HAP-1 (cell line): ENCODE results near the gene IRF3.

Source experiments
- DNase-seq, 2 experiments: peaks; one replicate each; pipeline ENCODE4 v3.0.0-alpha.2; 2016 to 2020; ENCODE audit warnings: low spot score in 2 of 2
- H3K27me3 ChIP-seq: fragments of 250-450 bp; sonication (Bioruptor Pico); 2 replicates; pipeline ENCODE4 v1.5.1; 2020; ENCODE audit warnings: low read depth, mild to moderate bottlenecking, moderate library complexity
- H3K36me3 ChIP-seq: fragments of 250-450 bp; sonication (Bioruptor Pico); replicated peaks from 2 replicates; pipeline ENCODE4 v1.5.1; 2020; ENCODE audit warnings: mild to moderate bottlenecking
- H3K4me1 ChIP-seq: fragments of 250-450 bp; sonication (Bioruptor Pico); 2 replicates; pipeline ENCODE4 v1.5.1; 2020; ENCODE audit warnings: mild to moderate bottlenecking
- H3K4me3 ChIP-seq: fragments of 250-450 bp; sonication (Bioruptor Pico); 2 replicates; pipeline ENCODE4 v1.5.1; 2020; ENCODE audit warnings: mild to moderate bottlenecking, moderate library complexity
- H3K9me3 ChIP-seq: fragments of 250-450 bp; sonication (Bioruptor Pico); 2 replicates; pipeline ENCODE4 v1.5.1; 2020; ENCODE audit warnings: mild to moderate bottlenecking, moderate library complexity
- in situ Hi-C: fragments of 300-500 bp; cut with MboI; formaldehyde crosslinking; loops from 3 replicates; pipeline ENCODE4 v1.14.3; 2020; ENCODE audit warnings: low sequenced_read_pairs, inconsistent platforms, mixed read lengths

Gene IRF3

GRCh38 chr19:49683814-49684250 lies 18.2 kb upstream of the IRF3 start:
- Histone ChIP-seq H3K27me3 (no peaks in the 10 kb centered on the region), H3K4me3 (no peak overlapping the region), H3K36me3 (peaks cover 61% of the 10 kb centered on the region), H3K4me1 (peaks cover 16% of the 10 kb centered on the region), H3K9me3 (no peaks in the 10 kb centered on the region)
- in situ Hi-C loops, result loop anchor here (5.0 kb wide), 1 partner anchor 187 kb away; the partner anchor contains the start of gene RPS11
- DNase-seq, result no peak

DNA sequence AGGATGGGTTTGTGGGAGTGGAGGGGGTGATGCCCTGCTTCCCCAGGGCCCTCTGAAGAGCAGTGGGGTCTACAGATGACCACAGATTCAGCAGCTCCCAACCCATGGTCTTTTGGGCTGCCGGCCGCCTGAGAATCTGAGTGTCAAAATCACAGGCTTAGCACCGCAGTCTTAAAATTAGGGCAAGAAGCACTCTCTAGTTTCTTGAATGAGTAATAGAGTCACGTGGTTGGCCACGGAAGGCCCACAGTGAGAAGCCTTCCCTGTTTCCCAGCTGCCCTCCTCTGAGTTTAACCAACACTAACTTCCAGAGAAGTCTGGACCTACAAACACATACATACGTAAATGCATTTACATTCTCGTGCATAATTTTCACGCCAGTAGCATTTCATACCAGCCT lies 16.6 kb upstream of the IRF3 start:
- H3K36me3 ChIP-seq, result peaks cover 53% of the 10 kb centered on the region
- no peaks in the 10 kb centered on the region for H3K9me3 ChIP-seq
- H3K4me1 ChIP-seq, result peaks cover 18% of the 10 kb centered on the region
- in situ Hi-C loops, result loop anchor here (5.0 kb wide), 1 partner anchor 185 kb away; the partner anchor contains the start of gene RPS11
- H3K4me3 ChIP-seq, result no peak overlapping the region
- H3K27me3 ChIP-seq, result no peaks in the 10 kb centered on the region
- DNase-seq, result no peak

- no peak for DNase-seq
- Histone ChIP-seq H3K36me3 (peaks cover 53% of the 10 kb centered on the region), H3K4me1 (peaks cover 18% of the 10 kb centered on the region), H3K9me3 (no peaks in the 10 kb centered on the region), H3K27me3 (no peaks in the 10 kb centered on the region), H3K4me3 (no peak overlapping the region)
- in situ Hi-C loops, result loop anchor here (5.0 kb wide), 1 partner anchor 185 kb away; the partner anchor contains the start of gene RPS11
Observed at GRCh38 chr19:49681830-49682229, 16.2 kb upstream of the IRF3 start.

GRCh38 chr19:49680421-49681351 lies 15.0 kb upstream of the IRF3 start:
- H3K4me1 ChIP-seq, result peaks cover 23% of the 10 kb centered on the region
- no peak overlapping the region for H3K4me3 ChIP-seq
- in situ Hi-C loops, result loop anchor here (5.0 kb wide), 1 partner anchor 183 kb away; the partner anchor contains the start of gene RPS11
- H3K27me3 ChIP-seq, result no peaks in the 10 kb centered on the region
- H3K9me3 ChIP-seq, result no peaks in the 10 kb centered on the region
- DNase-seq, result peak; percentile 82 to 97
- H3K36me3 ChIP-seq, result peaks cover 45% of the 10 kb centered on the region

- no peaks in the 10 kb centered on the region for H3K9me3 ChIP-seq
- in situ Hi-C loops, result loop anchor here (5.0 to 10.0 kb wide), 2 partner anchors 85 to 183 kb away; partner anchors contain the start of genes PRR12 and RPS11
- no peak overlapping the region for H3K4me3 ChIP-seq
- H3K36me3 ChIP-seq, result peaks cover 39% of the 10 kb centered on the region
- no peak for DNase-seq
- H3K4me1 ChIP-seq, result peaks cover 23% of the 10 kb centered on the region
- no peaks in the 10 kb centered on the region for H3K27me3 ChIP-seq
Observed at GRCh38 chr19:49679771-49680413, 14.2 kb upstream of the IRF3 start.

GRCh38 chr19:49678985-49679770 lies 13.5 kb upstream of the IRF3 start:
- H3K4me1 ChIP-seq, result peaks cover 23% of the 10 kb centered on the region
- no peak for DNase-seq
- H3K36me3 ChIP-seq, result peaks cover 32% of the 10 kb centered on the region
- no peaks in the 10 kb centered on the region for H3K9me3 ChIP-seq
- no peaks in the 10 kb centered on the region for H3K27me3 ChIP-seq
- peak overlapping the region; percentile 96; the same call in 1 of the 2 replicates for H3K4me3 ChIP-seq
- in situ Hi-C loops, result loop anchor here (10.0 kb wide), 1 partner anchor 84 kb away; the partner anchor contains the start of gene PRR12

- Histone ChIP-seq H3K4me1 (peaks cover 23% of the 10 kb centered on the region), H3K36me3 (peaks cover 23% of the 10 kb centered on the region), H3K9me3 (no peaks in the 10 kb centered on the region), H3K27me3 (no peaks in the 10 kb centered on the region), H3K4me3 (peak overlapping the region; percentile 96)
- in situ Hi-C loops, result loop anchor here (10.0 kb wide), 1 partner anchor 83 kb away; the partner anchor contains the start of gene PRR12
- peak; percentile 68 to 92 for DNase-seq
Observed at GRCh38 chr19:49677901-49678674, 12.4 kb upstream of the IRF3 start.

DNA sequence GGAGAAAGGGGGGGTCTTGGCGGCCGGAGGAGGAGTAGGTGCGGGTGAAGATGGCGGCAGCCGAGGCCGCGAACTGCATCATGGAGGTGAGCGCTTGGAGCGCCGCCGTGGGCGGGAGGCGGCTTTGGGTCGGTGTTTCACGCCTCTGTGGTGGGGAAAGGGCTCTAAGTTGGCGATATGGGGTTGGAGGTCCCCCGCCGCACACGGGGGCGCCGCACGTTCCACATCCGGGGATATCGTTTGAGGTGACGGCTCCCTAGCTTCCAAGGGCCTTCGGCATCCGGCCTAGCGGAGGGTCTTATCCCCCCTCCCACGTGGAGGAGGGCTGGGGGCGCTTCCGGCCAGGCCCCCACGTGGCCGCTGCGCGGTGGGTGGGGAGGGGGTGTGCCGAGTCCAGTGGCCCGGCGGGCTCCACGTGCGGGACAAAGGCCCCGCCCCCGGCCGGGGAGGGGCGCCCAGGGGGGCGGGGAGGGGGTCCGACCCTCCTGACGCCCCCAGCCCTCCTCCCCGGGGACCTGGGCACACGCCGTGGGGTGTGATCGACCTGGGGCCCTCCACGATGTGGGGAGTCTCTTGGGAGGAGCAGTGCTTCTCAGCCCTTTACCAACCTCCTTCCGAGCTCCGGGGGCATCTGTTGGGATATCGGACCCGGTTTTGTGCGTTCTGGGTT lies 11.7 kb upstream of the IRF3 start, which contains the start of gene PRMT1:
Gene PRMT1, plus strand, starts transcription at position 41 of the 670 bp plus-strand sequence. Its CDS starts 10 bp downstream, at position 51.
- in situ Hi-C loops, result loop anchor here (10.0 kb wide), 1 partner anchor 83 kb away; the partner anchor contains the start of gene PRR12
- Histone ChIP-seq H3K27me3 (no peaks in the 10 kb centered on the region), H3K9me3 (no peaks in the 10 kb centered on the region), H3K4me3 (peak within 1 kb of the TSS; percentile 96), H3K36me3 (peaks cover 16% of the 10 kb centered on the region), H3K4me1 (peaks cover 23% of the 10 kb centered on the region)
- DNase-seq, result peak in 1 of 2 experiments; percentile 76

GRCh38 chr19:49676784-49677230 lies 11.2 kb upstream of the IRF3 start:
- in situ Hi-C loops, result loop anchor here (10.0 kb wide), 1 partner anchor 82 kb away; the partner anchor contains the start of gene PRR12
- Histone ChIP-seq H3K4me3 (peak overlapping the region; percentile 96), H3K36me3 (peaks cover 12% of the 10 kb centered on the region), H3K27me3 (no peaks in the 10 kb centered on the region), H3K9me3 (no peaks in the 10 kb centered on the region), H3K4me1 (peaks cover 28% of the 10 kb centered on the region)
- peak; percentile 97 to 100 for DNase-seq

- Histone ChIP-seq H3K9me3 (no peaks in the 10 kb centered on the region), H3K27me3 (no peaks in the 10 kb centered on the region), H3K4me1 (peaks cover 31% of the 10 kb centered on the region), H3K36me3 (peaks cover 10% of the 10 kb centered on the region), H3K4me3 (peak overlapping the region; percentile 96)
- in situ Hi-C loops, result loop anchor here (10.0 kb wide), 1 partner anchor 81 kb away; the partner anchor contains the start of gene PRR12
- peak in 1 of 2 experiments; percentile 77 for DNase-seq
Observed at GRCh38 chr19:49676136-49676783, 10.6 kb upstream of the IRF3 start.

GRCh38 chr19:49672131-49672919 lies 6.7 kb upstream of the IRF3 start:
- peak overlapping the region; percentile 17 for H3K4me3 ChIP-seq
- peak; percentile 61 to 90 for DNase-seq
- peaks cover 14% of the 10 kb centered on the region for H3K4me1 ChIP-seq
- H3K36me3 ChIP-seq, result peaks cover 27% of the 10 kb centered on the region
- H3K9me3 ChIP-seq, result no peaks in the 10 kb centered on the region
- in situ Hi-C loops, result loop anchor here (10.0 kb wide), 1 partner anchor 78 kb away; the partner anchor contains the start of gene PRR12
- no peaks in the 10 kb centered on the region for H3K27me3 ChIP-seq
